ENCODE data around the gene BABAM2.

GRCh38 chr2:28134262-28134812, 243.8 kb downstream of the BABAM2 start:
- TF ChIP-seq CTCF (IDR thresholded peaks at IDR 0.05 in 4 of 5, conservative IDR thresholded peaks at IDR 0.05 in 1 of 5) (no peak), POLR2A (IDR thresholded peaks at IDR 0.05) (no peak)

Data from gastrocnemius medialis (tissue), 4 donors.